ENCODE results near the gene FAM131C.
"Not testable (repeated sequence)": the region's sequence is repeated elsewhere in the genome, so short reads cannot be mapped to it uniquely, and the experiment has no call there.

Gene FAM131C

GRCh38 chr1:16076031-16076864 is 2.8 kb upstream of the FAM131C start:
- DNase-seq: peak; percentile 32

- DNase-seq: no peak
Observed at GRCh38 chr1:16075337-16076030, 2.0 kb upstream of the FAM131C start.

- DNase-seq: no peak
Observed at GRCh38 chr1:16074217-16074616, 766 bp upstream of the FAM131C start.

GRCh38 chr1:16072616-16073484 is 601 bp downstream of the FAM131C start:
- DNase-seq: no peak

GRCh38 chr1:16072095-16072494 is 1.4 kb downstream of the FAM131C start:
- no peak for DNase-seq

- no peak for DNase-seq
Observed at GRCh38 chr1:16071614-16072013, 1.8 kb downstream of the FAM131C start.

GRCh38 chr1:16070640-16071355 is 2.7 kb downstream of the FAM131C start:
- no peak for DNase-seq

- no peak for DNase-seq
Observed at GRCh38 chr1:16068356-16069270, 4.8 kb downstream of the FAM131C start.

- no peak for DNase-seq
Observed at GRCh38 chr1:16067933-16068332, 5.5 kb downstream of the FAM131C start.

- peak; percentile 5 for DNase-seq
Observed at GRCh38 chr1:16067127-16067768, 6.2 kb downstream of the FAM131C start.

GRCh38 chr1:16066245-16066644 is 7.2 kb downstream of the FAM131C start:
- DNase-seq: no peak

GRCh38 chr1:16065269-16065576 is 8.2 kb downstream of the FAM131C start:
- DNase-seq: no peak

GRCh38 chr1:16064536-16065268 is 8.7 kb downstream of the FAM131C start:
- no peak for DNase-seq

GRCh38 chr1:16063921-16064320 is 9.5 kb downstream of the FAM131C start:
- no peak for DNase-seq

- no peak for DNase-seq
Observed at GRCh38 chr1:16063226-16063829, 10.1 kb downstream of the FAM131C start.

- not testable (repeated sequence) for DNase-seq
Observed at GRCh38 chr1:16062687-16063075, 10.8 kb downstream of the FAM131C start.

GRCh38 chr1:16061989-16062686 is 11.3 kb downstream of the FAM131C start:
- DNase-seq: not testable (repeated sequence)

- DNase-seq: no peak
Observed at GRCh38 chr1:16061266-16061665, 12.2 kb downstream of the FAM131C start.

GRCh38 chr1:16058394-16059120 is 14.9 kb downstream of the FAM131C start:
- DNase-seq: not testable (repeated sequence)
